Frontal cortex (tissue), 4 donors: ENCODE data around the gene CCL2. TPM values are rescaled to one million over a fixed set of nuclear protein-coding genes. Genes with fewer than 3 reads are reported as not detected.
"Not testable (repeated sequence)": the region's sequence is repeated elsewhere in the genome, so short reads cannot be mapped to it uniquely, and the experiment has no call there.

ENCODE experiments used
- DNase-seq, 2 donors: peaks; one replicate each; pipeline ENCODE4 v3.0.0; 2012; ENCODE audit warnings: low spot score in 2 of 2
- FAIRE-seq: peaks from 2 replicates; lab custom pipeline; 2012; peaks lifted over from hg19 to GRCh38; lab: Jason Lieb, UNC
- total RNA-seq: library from RNA; depleted of rRNA; stranded (reverse); fragments of >200 nt; gene quantifications from one replicate; pipeline ENCODE4 v1.2.3, GENCODE V29; 2014
- donor health status: control.
- donor health status: control.
- donor health status: control.

Gene CCL2
- total RNA-seq = 1.2 TPM

DNA sequence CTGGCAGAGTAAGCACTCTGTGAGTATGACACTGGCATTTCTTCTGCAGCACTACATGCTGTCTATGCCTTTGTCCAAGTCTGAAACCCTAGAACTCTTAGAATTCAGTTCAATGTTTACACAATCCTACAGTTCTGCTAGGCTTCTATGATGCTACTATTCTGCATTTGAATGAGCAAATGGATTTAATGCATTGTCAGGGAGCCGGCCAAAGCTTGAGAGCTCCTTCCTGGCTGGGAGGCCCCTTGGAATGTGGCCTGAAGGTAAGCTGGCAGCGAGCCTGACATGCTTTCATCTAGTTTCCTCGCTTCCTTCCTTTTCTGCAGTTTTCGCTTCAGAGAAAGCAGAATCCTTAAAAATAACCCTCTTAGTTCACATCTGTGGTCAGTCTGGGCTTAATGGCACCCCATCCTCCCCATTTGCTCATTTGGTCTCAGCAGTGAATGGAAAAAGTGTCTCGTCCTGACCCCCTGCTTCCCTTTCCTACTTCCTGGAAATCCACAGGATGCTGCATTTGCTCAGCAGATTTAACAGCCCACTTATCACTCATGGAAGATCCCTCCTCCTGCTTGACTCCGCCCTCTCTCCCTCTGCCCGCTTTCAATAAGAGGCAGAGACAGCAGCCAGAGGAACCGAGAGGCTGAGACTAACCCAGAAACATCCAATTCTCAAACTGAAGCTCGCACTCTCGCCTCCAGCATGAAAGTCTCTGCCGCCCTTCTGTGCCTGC, at the start of gene CCL2:
TSS of gene CCL2 (plus strand) at position 635 of the 730 bp plus-strand sequence. CDS start at position 700, 65 bp downstream.
- FAIRE-seq (no peak), DNase-seq (peak in 1 of 2 donors; percentile 33)

DNA sequence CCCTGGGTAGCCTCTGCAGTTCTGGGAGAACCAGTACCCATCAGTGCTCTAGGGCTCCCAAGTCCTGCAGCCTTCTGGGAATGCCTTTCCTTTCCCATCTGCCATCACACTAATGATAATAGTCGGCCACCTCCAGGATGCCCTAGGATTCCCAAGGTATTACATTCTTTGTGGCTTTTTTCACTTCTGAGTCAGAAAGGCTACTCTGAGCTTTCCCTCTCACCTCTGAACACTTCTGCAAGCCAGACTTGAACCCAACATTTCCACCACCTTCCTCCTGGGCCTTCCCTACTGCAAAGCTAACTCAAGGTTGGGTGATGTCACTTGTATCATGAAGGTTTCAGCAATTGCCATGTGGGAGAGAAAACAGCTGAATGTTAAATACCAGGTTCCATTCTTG, 49.7 kb upstream of the CCL2 start:
- FAIRE-seq (no peak), DNase-seq (no peak)

DNA sequence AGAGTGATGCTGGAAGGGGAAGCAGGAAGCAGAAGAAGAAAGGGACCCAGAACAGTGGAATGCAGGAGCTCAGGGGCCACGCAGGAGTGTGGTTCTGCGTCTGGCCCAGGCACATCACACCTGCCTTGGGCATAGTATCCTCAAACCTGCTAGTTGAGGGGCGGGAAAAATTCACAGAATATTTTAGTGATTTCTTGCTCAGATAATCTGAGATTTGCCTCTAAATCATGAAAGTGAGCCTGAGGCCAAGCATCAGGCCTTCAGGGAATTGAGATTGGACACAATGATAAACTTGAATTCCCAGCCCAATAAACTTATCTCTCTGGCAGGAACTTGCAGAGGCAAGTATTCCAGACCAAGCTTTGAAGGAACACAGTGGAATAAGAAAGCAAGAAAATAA, 48.5 kb upstream of the CCL2 start:
- FAIRE-seq (no peak), DNase-seq (no peak)

DNA sequence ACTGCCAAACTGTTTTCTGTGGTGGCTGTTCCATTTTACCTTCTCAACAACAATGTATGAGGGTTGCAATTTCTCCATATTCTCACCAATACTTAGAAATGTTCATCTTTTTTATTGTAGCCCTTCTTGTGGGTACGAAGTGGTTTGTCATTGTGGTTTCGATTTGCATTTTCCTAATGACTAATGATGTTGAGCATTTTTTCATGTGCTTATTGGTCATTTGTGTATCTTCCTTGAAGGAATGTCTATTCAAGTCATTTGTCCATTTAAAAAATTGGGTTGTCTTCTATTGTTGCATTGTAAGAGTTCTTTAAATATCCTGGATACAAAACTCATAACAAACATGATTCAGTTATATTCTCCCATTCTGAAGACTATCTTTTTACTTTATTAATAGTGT, 47.5 kb upstream of the CCL2 start:
- no peak for DNase-seq
- FAIRE-seq = no peak

DNA sequence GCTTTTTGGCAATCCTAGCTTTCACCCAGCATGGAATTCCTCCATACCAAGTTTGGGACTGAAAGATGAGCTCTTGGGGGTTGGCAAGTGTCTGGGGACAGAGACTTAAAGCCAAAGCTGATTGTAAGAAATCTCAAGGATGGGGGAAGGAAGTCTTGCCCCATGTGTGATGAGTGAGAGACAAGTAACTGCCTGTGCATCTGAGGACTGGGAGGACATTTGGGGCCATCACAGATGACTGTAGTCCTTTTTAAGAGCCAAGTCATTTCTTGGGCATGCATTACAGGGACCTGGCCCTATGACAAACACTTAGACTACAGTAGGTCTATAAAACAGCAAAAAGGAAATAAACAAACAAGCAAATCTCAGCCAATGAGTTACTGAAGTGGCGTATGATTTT, 36.3 kb upstream of the CCL2 start:
- DNase-seq (no peak), FAIRE-seq (no peak)

DNA sequence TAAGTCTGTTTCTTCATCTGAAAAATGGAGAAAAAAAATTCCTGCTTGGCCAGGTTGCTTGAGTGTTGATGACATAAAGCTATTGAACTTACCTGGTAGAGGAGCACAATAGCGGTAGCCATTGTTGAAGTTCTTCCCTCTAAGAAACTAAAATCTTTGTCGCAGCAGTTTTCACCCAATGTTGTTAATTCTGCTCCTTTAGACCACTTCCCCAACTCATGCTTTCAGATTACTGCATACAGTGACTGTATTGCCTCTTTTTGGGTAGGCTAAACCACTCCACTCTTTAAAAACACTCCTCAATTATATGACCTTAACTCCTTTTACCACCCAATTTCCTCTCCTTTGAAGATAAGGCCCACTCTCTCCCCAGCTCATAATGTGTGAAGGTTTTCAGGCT, 35.7 kb upstream of the CCL2 start:
- FAIRE-seq (no peak), DNase-seq (no peak)

DNA sequence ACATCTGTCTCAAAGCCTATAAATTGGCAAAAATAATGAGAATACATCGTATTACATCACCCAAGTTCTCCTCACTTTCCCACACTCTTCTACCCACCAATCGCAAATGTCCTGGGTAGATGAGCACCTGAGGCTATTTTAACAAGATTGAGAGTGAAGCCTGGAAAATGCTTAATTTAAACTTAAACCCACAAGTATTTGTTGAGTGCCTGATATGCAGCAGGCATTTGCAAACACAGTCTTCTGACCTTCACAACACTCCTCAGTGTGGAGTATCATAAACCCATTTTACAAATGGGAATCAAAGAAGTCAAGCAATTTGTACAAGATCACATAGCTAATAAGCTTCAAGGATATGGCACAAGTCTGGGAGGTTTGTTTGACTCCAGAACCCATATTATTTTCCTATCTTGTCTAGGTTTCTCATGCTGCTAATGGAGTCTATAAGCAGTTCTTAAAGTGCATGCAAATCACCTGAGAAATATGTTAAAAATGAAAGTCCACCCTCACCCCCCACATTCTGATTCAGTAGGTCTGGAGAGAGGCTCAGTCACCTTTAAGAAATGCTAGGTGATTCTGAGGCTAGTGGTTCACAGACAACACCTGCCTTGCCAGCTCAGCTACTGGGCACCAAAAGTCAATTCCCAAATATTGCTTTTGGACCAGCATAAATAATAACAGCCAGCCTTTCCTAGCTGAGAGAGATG, 34.9 kb upstream of the CCL2 start:
- FAIRE-seq (no peak), DNase-seq (no peak)

DNA sequence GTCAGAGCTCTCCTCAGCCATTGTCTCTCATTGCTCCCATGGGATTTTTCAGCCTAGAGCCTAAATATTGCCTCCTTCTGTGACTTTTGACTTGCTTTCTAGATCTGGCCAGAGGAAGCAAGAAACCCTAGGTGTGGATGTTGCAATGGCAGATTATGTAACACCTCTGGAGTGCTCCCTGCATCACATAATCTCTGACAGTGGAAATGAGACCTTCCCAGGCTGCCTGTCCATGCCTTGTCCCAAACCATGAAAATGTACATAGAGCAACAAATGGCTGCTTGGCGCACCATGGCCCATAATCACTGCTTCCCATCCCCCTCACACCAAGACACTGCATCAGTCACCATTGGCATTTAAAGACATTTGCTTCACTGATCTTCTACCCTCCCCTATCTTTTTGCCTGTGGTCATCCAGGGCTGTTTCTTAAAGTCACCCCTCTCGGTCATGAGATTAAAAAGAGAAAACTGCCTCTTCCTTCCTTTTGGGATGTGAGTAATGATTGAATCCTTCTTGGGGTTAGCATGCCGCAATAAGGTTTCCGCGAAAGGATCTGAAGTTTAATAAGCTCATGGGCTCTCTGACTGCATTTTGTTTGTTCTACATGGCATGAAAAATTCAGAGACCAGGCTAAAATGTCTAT, 34.2 kb upstream of the CCL2 start:
- DNase-seq (no peak), FAIRE-seq (no peak)

DNA sequence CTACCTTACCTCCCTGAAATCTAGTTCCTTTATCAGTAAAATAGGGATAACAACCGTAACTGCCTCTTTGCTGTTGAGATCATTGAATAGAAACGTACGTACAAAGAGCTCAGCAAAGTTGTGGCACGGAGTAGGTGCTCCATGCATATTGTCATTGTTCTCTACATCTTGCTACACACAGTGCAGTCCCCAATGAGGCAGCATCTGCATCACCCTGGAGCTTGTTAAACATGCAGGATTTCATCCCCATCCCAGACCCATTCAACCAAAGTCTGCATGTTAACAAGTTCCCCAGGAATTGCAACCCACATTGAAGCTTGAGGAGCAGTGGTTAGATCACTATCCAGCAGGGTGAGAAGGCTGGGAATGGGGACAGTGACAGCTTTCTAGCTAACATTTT, 33.7 kb upstream of the CCL2 start:
- DNase-seq (no peak), FAIRE-seq (no peak)

DNA sequence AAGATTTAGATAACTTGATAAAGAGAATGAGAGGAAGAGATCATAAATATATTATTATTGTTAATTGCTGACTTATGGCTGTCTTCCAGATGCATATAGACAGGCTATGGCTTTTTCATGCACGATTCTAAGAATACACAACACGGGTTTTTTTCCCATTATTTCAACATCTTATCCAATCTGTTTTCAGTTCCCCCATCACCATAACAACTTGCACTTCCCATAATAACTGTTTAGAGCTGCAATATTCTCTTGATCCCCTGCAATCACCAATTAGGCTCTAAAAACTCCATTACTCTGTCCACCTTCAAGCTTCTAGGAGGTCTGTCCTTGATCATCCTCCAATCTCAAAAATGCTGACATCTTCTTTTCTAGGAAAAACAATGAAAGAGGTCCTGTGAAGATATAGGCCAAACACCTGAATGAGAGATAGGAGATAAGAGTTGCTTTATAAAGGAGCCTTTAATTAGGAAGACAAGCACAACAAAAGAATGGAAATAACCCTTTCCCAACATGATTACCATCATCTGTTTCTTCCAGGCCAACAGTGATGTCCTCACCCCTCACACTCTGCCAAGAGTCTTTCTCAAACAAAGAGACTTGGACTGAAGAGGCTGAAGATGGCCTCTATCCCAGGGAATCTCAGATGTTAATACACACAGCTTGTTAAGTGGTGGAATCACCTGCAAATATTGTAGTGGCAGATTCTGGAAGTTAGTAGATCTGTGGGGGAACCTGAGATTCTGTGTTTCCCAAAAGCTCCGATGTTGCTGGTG, 32.2 kb upstream of the CCL2 start:
- FAIRE-seq (no peak), DNase-seq (no peak)

DNA sequence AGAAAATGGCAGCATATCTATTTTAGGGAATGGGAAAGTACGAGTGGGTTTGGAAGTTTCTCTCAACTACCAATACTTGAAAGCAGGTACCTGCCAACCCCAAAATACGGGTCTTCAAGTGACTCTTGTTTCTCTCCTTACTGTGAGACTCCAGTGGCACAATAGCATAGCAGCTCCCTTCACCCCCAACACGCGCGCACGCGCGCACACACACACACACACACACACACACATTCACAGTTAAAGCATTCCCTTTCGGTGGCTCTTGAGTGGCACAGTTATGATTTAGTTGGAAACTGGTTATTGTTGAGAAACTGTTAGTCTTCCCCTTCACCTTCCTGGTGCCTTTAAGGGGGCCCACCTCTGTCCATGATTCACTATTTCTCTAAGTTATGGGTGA, 30.0 kb upstream of the CCL2 start:
- DNase-seq (no peak), FAIRE-seq (no peak)

DNA sequence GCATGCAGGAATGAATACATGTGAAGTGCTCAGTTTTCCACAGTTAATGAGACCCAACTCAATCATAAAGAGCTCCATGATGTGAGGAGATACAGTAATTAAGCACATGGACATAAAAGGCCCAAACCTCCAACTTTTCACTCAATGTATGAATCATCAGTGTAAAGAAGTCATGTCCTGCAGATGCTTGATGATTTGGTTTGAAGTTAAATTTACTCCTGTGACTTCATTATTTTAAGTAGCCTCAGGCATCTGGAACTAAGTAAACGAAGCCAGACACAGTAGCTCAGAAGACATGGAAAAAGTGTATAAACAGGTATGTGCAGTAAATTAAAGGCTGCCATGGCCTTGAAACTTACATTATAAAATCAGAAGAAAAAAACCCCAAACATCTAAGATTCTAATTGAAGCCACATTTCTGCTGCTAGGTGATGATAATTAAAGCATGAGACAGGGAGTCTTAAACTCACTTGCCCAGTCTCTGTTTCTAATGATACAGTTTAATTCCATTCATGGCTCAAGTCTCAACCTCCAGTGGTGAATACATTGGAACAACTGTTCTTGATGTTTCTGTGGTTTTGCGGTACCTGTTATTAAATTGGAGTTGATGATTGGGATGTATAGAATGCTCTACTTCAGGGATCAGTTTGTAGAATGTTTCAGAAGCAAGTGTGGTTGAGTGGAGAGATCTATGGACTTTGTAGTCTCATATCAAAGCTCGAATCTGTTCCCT, 28.9 kb upstream of the CCL2 start:
- DNase-seq = no peak
- no peak for FAIRE-seq

DNA sequence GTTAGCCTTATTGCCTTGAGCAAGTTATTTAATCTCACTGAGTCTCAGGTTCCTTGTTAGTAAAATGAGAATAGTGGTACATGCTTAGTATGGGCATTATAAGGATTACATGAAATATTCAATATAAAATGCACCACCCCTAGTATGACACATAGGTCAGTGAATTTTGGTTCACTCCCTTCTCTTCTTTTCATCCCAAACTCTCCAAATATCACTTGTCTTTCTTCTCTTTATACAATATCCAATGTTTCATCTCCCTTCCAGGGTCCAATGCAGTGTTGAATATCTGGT, 28.4 kb upstream of the CCL2 start:
- FAIRE-seq (no peak), DNase-seq (no peak)

DNA sequence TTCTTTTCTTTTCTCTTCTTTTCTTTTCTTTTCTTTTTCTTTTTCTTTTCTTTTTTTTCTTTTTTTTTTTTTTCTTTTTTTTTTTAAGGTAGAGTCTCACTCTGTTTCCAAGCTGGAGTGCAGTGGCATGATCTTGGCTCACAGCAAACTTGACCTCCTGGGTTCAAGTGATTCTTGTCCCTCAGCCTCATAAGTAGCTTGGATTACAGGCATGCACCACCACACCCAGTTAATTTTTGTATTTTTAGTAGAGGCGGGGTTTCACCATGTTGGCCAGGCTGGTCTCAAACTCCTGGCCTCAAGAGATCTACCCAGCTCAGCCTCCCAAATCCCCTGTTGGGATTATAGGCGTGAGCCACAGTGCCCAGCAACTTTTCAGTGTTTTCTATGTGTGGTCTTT, 27.8 kb upstream of the CCL2 start:
- FAIRE-seq, DNase-seq: not testable (repeated sequence)

DNA sequence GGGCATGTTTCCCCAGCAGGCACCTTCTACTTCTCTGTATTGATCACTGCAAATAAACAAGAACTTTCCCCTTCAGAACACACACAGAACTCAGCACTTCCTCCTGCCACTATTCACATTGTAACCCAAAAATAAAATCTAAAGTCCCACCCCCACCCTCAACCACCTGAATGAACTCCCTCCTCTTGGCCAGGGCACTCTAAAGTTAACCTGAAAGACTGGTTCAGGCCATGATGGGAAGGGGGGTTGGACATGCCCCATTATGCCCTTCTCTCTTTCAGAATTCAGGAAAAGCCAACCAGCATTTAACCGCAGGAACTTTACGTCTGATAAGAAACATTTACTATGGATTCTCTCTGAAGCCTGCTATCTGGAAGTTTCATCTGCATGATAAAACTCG, 27.4 kb upstream of the CCL2 start:
- FAIRE-seq = no peak

DNA sequence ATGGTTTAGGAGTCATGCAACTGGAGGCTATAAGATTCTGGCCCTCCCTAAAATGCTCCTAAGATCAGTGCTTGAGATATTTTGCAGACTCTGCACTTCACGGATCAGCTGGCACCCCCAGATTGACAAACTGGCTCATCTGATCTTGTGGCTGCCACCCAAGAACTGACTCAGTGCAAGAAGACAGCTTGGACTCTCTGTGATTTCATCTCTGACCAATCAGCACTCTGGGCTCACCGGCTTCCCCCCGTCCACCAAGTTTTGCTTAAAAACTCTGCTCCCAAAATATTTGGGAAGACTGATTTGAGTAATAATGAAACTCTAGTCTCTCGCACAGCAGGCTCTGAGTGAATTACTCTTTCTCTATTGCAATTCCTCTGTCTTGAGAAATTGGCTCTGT, 26.3 kb upstream of the CCL2 start:
- DNase-seq (no peak), FAIRE-seq (no peak)

More for the DNA sequence above, 27.4 kb upstream of the CCL2 start:
- no peak for DNase-seq

DNA sequence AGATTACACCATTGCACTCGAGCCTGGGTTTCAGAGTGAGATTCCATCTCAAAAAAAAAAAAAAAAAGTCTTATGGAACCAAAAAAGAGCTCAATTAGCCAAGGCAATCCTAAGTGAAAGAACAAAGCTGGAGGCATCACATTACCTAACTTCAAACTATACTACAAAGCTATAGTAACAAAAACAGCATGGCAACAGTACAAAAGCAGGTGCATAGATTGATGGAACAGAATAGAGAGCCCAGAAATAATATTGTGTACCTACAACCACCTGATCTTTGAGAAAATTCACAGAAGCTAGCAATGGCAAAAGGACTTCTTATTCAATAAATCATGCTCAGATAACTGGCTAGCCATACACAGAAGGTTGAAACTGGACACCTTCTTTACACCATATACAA, 24.7 kb upstream of the CCL2 start:
- no peak for FAIRE-seq
- DNase-seq = no peak

DNA sequence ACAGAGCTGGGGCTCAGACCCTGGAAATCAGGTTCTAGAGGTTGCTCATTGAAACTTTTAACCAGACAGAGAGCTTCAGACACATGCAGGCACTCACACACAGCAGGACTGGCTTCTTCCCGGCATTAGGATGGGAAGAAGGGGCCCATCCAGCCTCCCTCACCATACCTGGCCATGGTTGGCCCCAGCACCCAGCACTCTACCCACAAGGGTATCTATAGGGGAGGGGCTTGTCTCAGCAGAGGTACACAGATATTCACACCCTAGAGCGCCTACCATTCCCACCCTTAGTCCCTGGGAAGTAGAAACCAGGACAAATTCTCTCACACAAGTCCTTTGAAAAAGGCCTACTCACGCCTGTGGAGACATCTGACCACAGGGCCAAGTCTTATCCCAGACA, 20.5 kb upstream of the CCL2 start:
- no peak for DNase-seq
- no peak for FAIRE-seq

DNA sequence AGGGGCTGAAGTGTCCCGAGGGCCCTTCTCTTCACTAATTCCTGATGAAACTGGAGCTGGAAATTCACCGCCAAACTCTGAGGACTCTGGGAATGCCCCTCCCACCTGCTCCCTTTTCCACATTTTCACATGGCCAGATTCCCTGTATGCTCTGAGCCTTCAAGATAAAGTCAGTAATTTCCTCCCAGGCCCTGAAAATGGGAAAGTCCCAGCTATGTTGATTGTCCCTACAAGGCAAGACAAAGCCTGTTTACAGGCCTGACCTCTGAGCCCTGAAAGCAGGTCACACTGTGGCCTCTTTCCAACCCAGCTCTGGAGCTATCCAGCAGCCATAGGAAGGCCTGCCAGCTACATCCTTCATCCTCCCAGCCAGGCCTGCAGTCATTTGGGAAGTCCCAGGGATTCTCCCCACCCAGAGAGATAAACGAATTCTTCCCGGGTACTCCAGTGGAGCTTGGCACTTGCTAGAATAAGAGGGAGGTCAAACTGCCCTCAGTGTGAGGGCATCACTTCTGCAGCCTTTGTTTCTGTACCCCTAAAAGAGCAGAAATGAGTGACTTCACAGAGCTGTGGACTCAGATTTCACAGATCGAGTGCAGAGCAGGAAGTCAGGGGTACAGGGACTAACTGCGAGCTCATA, 19.6 kb upstream of the CCL2 start:
- no peak for FAIRE-seq
- DNase-seq = no peak
